Left ventricle myocardium superior (tissue), 1 donor: ENCODE results near the gene CELF6. TPM values are rescaled to one million over a fixed set of nuclear protein-coding genes. Genes with fewer than 3 reads are reported as not detected.
"Not testable (repeated sequence)": the region's sequence is repeated elsewhere in the genome, so short reads cannot be mapped to it uniquely, and the experiment has no call there.

Experiments
- ATAC-seq: fragments of 200-7000 bp; cut with Tn5 transposase; one replicate; pipeline ENCODE4 v1.9.1; 2020; ENCODE audit warnings: mild to moderate bottlenecking, moderate library complexity
- DNase-seq: peaks from one replicate; pipeline ENCODE4 v3.0.0-alpha.2; 2020
- intact Hi-C: fragments of 100-400 bp; cut with micrococcal nuclease; formaldehyde crosslinking; loops from one replicate; pipeline ENCODE4 v1.11.0; 2022
- total RNA-seq: library from RNA; stranded (reverse); fragmentation: NEBNext Ultra II Directional; extraction: Animal tissue kit (Norgen Biotek cat#: 25700); gene quantifications from one replicate; pipeline ENCODE4 v1.2.1, GENCODE V29; 2021
- donor health status: DM: no; HTN: yes; CAD: no; lungs with severe emphysema.

Gene CELF6
- total RNA-seq, 1 donor from 2014 or later, result 1.5 TPM

GRCh38 chr15:72276326-72276700, 43.6 kb downstream of the CELF6 start:
- intact Hi-C loops, result no loop called here
- no peak for DNase-seq
- ATAC-seq, result no peak

- intact Hi-C loops, ATAC-seq, DNase-seq: not testable (repeated sequence)
Observed at GRCh38 chr15:72275635-72276325, 44.2 kb downstream of the CELF6 start.

GRCh38 chr15:72272997-72273352, 47.0 kb downstream of the CELF6 start:
- no peak for ATAC-seq
- no peak for DNase-seq
- intact Hi-C loops, result no loop called here

DNA sequence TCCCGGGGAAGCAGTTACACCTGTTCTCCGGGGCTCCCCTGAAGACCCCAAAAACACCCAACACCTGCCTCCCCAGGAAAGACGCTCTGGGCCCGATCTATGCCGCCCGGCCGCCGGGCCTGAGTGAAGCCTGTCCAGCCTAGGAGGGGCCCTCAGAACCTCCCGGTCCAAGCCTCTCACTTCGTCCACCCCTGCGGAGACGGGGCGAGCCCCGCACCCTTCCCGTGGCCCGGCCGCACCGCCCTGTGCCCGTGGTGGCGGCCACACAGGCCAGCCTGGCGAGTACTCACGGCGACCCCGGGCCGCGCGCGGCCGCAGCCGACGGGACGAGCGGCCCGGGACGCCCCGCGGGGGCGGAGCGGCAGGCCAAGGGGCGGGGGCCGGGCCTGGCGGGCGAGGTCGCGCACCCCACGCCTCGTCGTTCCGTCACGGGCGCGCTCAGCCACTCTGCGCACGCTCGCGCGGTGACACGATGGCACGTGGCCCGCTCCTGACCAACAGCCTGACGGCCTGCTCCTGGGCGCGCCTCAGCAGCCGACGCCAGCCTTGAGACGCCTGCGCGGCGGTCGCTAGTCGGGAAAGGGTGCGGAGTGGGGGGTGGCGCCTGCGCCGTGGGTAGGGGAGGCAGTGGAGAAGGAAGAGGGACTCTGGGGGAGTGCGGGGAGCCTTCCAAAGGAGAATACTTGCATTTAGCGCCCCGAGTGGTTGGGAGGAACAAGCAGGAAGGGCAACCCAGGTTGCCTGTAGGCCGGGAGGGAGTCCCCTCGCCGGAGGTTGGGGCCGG, 47.6 kb downstream of the CELF6 start, which contains the start of gene PARP6:
PARP6 (minus strand) TSS at position 342 of the 784 bp plus-strand sequence. CDS start 5,077 bp downstream, outside the sequence.
- DNase-seq, result peak; percentile 100
- peak; percentile 99 for ATAC-seq
- intact Hi-C loops, result no loop called here

GRCh38 chr15:72271895-72272212, 48.1 kb downstream of the CELF6 start:
- DNase-seq, result no peak
- peak; percentile 0 for ATAC-seq
- intact Hi-C loops, result no loop called here

GRCh38 chr15:72271221-72271620, 48.7 kb downstream of the CELF6 start:
- DNase-seq (no peak), ATAC-seq (no peak)
- intact Hi-C loops, result no loop called here

DNA sequence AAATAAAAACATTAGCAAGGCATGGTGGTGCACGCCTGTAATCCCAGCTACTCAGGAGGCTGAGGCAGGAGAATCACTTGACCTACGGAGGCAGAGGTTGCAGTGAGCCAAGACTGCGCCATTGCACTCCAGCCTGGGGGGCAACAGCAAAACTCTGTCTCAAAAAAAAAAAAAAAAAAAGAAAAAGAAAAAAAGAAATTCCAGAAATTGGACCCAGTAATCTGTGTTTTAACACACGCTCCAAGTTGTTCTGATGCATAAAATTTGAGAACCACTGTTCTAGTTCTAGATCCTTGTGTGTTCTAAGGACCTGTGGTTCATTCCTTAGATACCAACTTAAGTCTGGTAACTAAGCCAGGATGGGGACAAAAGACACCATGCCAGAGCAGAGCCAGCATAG, 50.2 kb downstream of the CELF6 start:
- DNase-seq (no peak), ATAC-seq (no peak)
- intact Hi-C loops, result no loop called here

GRCh38 chr15:72265031-72265430, 54.9 kb downstream of the CELF6 start:
- intact Hi-C loops, result no loop called here
- DNase-seq (no peak), ATAC-seq (no peak)

- intact Hi-C loops, result no loop called here
- DNase-seq (no peak), ATAC-seq (no peak)
Observed at GRCh38 chr15:72252663-72253299, 67.2 kb downstream of the CELF6 start.

- DNase-seq, result no peak
- ATAC-seq, result no peak
- intact Hi-C loops, result no loop called here
Observed at GRCh38 chr15:72249142-72249810, 70.7 kb downstream of the CELF6 start.

DNA sequence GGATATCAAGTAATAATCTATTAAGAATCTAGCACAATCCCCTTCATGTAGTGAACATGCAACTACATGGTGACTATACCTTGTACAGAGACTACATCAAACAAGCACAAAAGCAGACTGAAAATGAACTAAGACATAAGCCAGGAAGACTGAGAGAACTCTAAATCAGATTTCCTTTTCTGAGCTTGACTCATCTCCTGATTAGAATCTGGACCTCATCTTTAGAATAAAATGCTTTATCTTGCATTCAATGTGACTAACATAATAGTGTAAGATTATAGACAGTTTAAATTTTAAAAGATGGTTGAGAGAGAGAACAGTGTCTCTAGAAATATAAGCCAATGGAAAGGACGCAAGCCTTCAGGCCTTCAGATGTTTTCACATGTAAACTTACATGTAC, 71.4 kb downstream of the CELF6 start:
- ATAC-seq (no peak), DNase-seq (no peak)
- intact Hi-C loops, result no loop called here

DNA sequence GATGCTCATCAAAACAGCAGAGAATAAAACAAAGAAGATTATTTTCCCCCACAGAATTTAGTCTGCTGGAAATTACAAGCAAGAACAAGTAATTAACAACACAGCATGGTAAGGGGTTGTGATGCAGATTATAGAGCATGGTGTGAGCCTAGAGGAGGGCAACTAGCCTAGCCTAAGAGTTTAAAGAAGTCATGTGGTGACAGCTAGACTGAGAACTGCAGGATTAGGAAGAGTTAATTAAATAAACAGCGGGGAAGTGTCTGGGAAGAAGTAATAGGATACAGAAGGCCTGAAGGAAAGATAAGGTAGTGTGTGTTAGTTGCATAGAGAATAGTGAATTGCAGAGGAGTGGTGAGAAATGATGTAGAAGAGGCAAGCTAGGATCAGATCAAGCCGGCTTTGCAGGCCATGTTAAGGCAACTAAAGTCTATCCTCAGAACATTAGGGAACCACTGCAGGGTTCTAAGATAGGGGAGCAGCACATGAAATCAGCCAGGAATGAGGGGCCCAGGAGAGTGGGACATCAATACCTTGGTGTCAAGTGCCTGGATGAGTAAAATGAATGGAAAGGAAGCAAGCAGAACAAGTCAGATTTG, 77.1 kb downstream of the CELF6 start:
- DNase-seq, result no peak
- intact Hi-C loops, result no loop called here
- ATAC-seq, result no peak

- DNase-seq, result no peak
- ATAC-seq, result no peak
- intact Hi-C loops, result no loop called here
Observed at GRCh38 chr15:72239652-72240051, 80.3 kb downstream of the CELF6 start.

- DNase-seq (no peak), ATAC-seq (no peak)
- intact Hi-C loops, result no loop called here
Observed at GRCh38 chr15:72238586-72238985, 81.4 kb downstream of the CELF6 start.

GRCh38 chr15:72237853-72238224, 82.1 kb downstream of the CELF6 start:
- ATAC-seq (no peak), DNase-seq (no peak)
- intact Hi-C loops, result no loop called here

DNA sequence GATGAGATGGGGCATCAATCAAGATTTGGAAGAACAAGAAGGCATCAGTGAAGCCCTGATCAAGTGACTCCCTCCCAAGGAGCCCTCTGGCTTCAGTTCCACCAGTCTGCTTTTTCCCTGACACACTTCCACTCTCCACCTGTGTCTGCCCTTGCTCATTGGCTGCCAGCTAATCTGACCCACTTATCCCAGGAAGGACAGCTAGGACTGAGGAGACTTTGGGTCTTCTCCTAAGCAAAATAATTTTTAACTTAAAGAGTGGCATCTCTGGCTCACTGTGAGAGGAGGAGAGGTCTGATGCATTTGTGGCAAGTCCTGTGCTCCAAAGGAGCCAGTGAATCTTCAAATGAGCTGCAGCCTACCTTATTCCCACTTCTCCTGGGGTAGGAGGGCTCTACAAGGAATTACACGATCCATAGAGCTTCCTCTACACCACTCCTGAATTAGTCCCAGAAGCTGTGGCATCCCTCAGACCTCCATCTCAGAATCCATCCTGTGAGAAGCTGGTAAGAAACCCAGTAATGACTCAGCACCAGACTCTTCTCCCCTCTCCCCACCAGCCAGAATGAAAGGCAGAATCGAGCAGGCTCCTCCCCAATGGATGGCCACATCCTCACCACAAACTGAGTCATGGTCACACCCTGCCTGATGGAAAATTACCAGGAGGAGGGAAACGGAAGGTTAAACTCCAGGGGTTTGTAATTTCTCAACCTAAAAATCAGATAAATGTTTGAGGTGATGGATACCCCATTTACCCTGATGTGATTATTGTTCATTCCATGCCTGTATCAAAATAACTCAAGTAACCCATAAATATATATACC, 82.7 kb downstream of the CELF6 start:
- ATAC-seq (peak; percentile 78), DNase-seq (peak; percentile 37)
- intact Hi-C loops, result no loop called here

DNA sequence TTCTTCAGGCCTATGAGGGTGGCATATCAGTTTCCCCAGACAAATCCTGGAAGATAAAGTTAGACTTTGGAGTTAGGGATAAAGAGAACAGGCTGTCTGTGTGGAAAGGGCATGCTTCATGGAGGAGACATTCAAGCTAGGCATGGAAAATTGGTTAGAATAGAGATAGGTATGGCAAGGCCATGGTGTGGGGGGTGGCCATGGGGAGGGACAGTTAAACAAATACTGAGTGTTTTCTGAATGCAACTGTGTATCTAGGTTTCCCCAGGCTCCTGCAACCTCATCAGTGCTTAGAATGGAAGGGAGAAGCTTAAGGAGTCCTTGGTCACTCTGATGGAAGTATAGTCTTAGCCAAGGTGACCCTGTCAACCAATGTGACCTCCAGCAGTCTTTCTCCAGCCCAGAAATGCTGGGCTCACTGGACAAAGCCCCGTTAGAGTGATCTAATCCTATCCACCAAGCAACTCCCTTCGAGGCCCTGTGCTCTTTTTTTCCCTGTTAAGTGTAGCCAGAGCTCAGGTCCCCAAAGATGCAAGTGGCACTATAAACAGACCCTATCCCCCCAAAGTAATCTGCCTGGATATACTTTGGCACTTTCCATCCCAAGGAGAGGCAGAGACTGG, 83.5 kb downstream of the CELF6 start:
- no peak for ATAC-seq
- intact Hi-C loops, result no loop called here
- DNase-seq, result no peak

DNA sequence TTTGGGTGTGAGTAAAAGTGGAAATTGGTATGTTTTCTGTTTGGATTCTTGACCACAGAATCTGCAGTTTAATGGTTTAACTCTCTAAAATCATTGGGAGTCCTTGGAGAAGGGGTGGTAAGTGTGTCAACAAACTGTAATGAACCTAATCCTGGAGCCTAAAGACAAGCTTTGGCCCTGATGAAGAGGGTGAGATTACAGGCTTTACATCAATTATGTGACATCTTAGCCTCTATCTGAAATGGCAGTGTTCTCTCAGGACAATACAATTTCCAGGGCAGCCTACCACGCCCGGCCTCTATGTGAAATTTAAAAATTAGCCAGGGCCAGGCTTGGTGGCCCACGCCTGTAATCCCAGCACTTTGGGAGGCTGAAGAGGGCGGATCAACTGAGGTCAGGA, 84.7 kb downstream of the CELF6 start:
- ATAC-seq, result no peak
- intact Hi-C loops, result no loop called here
- no peak for DNase-seq
